Neural cell (in vitro differentiated cells): ENCODE results near the gene PTPN21. TPM values are rescaled to one million over a fixed set of nuclear protein-coding genes. Genes with fewer than 3 reads are reported as not detected.

ENCODE experiments used
- H2AFZ ChIP-seq: fragments of 200-600, 300-800 bp; sonication (generic), shearing (Covaris generic); 2 replicates; pipeline ENCODE4 v1.6.0; 2014; ENCODE audit warnings: low read depth, mild to moderate bottlenecking, antibody characterized with exemption, low read length, moderate library complexity
- H3F3A ChIP-seq: fragments of 200-600 bp; shearing (Covaris generic); 2 replicates; pipeline ENCODE4 v1.6.1; 2016; ENCODE audit warnings: mild to moderate bottlenecking, moderate library complexity, mixed read lengths, antibody characterized with exemption, low read length; ENCODE audit not compliant: insufficient read depth, poor library complexity, severe bottlenecking
- H3K27ac ChIP-seq: fragments of 200-600, 300-800 bp; sonication (generic), shearing (Covaris generic); 2 replicates; pipeline ENCODE4 v1.5.1; 2014; ENCODE audit warnings: mild to moderate bottlenecking, low read length, moderate library complexity
- H3K27me3 ChIP-seq: fragments of 300-800, 200-600 bp; sonication (generic), shearing (Covaris generic); 2 replicates; pipeline ENCODE4 v1.6.0; 2014; ENCODE audit warnings: mild to moderate bottlenecking, low read depth, low read length, moderate library complexity; ENCODE audit not compliant: insufficient read depth
- H3K36me3 ChIP-seq: fragments of 300-800, 200-600 bp; sonication (generic), shearing (Covaris generic); 2 replicates; pipeline ENCODE4 v1.5.1; 2014; ENCODE audit warnings: mild to moderate bottlenecking, antibody characterized with exemption, low read length, moderate library complexity; ENCODE audit not compliant: insufficient read depth
- H3K4me2 ChIP-seq: fragments of 300-800, 200-600 bp; sonication (generic), shearing (Covaris generic); 2 replicates; pipeline ENCODE4 v1.6.0; 2014; ENCODE audit warnings: mild to moderate bottlenecking, low read length
- H3K4me3 ChIP-seq: fragments of 300-800, 200-600 bp; sonication (generic), shearing (Covaris generic); 2 replicates; pipeline ENCODE4 v1.5.1; 2014; ENCODE audit warnings: mild to moderate bottlenecking, low read length, moderate library complexity
- H3K79me2 ChIP-seq: fragments of 200-600 bp; shearing (Covaris generic); replicated peaks from 2 replicates; pipeline ENCODE4 v1.6.0; 2014; ENCODE audit warnings: mild to moderate bottlenecking, low read length, moderate library complexity; ENCODE audit not compliant: insufficient read depth
- H3K9ac ChIP-seq: fragments of 300-800, 200-600 bp; sonication (generic), shearing (Covaris generic); 2 replicates; pipeline ENCODE4 v1.6.1; 2016; ENCODE audit warnings: mild to moderate bottlenecking, low read length, mixed read lengths
- H3K9me2 ChIP-seq: fragments of 200-600 bp; shearing (Covaris generic); 2 replicates; pipeline ENCODE4 v1.6.1; 2016; ENCODE audit warnings: mild to moderate bottlenecking, low read length, mixed read lengths; ENCODE audit not compliant: insufficient read depth
- H3K9me3 ChIP-seq: fragments of 200-600, 300-800 bp; sonication (generic), shearing (Covaris generic); 2 replicates; pipeline ENCODE4 v1.6.1; 2016; ENCODE audit warnings: mild to moderate bottlenecking, mixed run types, low read length, moderate library complexity, mixed read lengths
- H4K20me1 ChIP-seq: fragments of 200-600 bp; shearing (Covaris generic); 2 replicates; pipeline ENCODE4 v1.6.1; 2016; ENCODE audit warnings: mild to moderate bottlenecking, mixed run types; ENCODE audit not compliant: insufficient read depth
- CTCF ChIP-seq: fragments of 450-650 bp; IDR thresholded peaks from 2 replicates; pipeline ENCODE4 v1.5.1; 2014; ENCODE audit warnings: antibody characterized with exemption, mild to moderate bottlenecking, moderate library complexity; ENCODE audit not compliant: poor library complexity, severe bottlenecking
- EP300 ChIP-seq: fragments of 450-650 bp; conservative IDR thresholded peaks from 2 replicates; pipeline ENCODE4 v1.6.1; 2014; ENCODE audit warnings: antibody characterized with exemption, mild to moderate bottlenecking, moderate library complexity; ENCODE audit not compliant: poor library complexity, severe bottlenecking
- EZH2 ChIP-seq: fragments of 200-600, 300-800 bp; shearing (Covaris generic), sonication (generic); IDR thresholded peaks from 2 replicates; pipeline ENCODE4 v1.6.1; 2014; ENCODE audit warnings: antibody characterized with exemption, low read length, borderline replicate concordance, mild to moderate bottlenecking; ENCODE audit not compliant: insufficient read depth, poor library complexity, severe bottlenecking
- MXI1 ChIP-seq: fragments of 450-650 bp; conservative IDR thresholded peaks from 2 replicates; pipeline ENCODE4 v1.6.1; 2014; ENCODE audit warnings: antibody characterized with exemption, mild to moderate bottlenecking; ENCODE audit not compliant: poor library complexity, severe bottlenecking
- POLR2AphosphoS5 ChIP-seq: IDR thresholded peaks from 2 replicates; pipeline ENCODE4 v1.6.1; 2012
- RAD21 ChIP-seq: fragments of 450-650 bp; conservative IDR thresholded peaks from 2 replicates; pipeline ENCODE4 v1.6.1; 2014; ENCODE audit warnings: antibody characterized with exemption, mild to moderate bottlenecking, moderate library complexity
- REST ChIP-seq: IDR thresholded peaks from 2 replicates; pipeline ENCODE4 v1.6.1; 2012; ENCODE audit warnings: borderline replicate concordance
- SMC3 ChIP-seq: fragments of 450-650 bp; conservative IDR thresholded peaks from 2 replicates; pipeline ENCODE4 v1.6.1; 2014; ENCODE audit warnings: antibody characterized with exemption, mild to moderate bottlenecking, moderate library complexity; ENCODE audit not compliant: poor library complexity
- TAF1 ChIP-seq: IDR thresholded peaks from 2 replicates; pipeline ENCODE4 v1.6.1; 2012; ENCODE audit warnings: low read depth
- polyA plus RNA-seq: library from polyadenylated mRNA; depleted of rRNA; stranded (reverse); fragments of >200 nt; gene quantifications from 2 replicates; pipeline ENCODE4 v1.2.3, GENCODE V29; 2014

Gene PTPN21
- polyA plus RNA-seq, 1 donor from 2014 or later: 4.1 TPM

GRCh38 chr14:88522393-88522792, 32.4 kb downstream of the PTPN21 start:
- no peaks in the 10 kb centered on the region for H3K9me2 ChIP-seq
- H3K9ac ChIP-seq: no peak overlapping the region
- no peaks in the 10 kb centered on the region for H4K20me1 ChIP-seq
- no peak overlapping the region for H3K4me2 ChIP-seq
- no peak overlapping the region for H2AFZ ChIP-seq
- H3F3A ChIP-seq: no peaks in the 10 kb centered on the region
- no peaks in the 10 kb centered on the region for H3K9me3 ChIP-seq
- no peak overlapping the region for H3K27ac ChIP-seq
- no peak for TF ChIP-seq EZH2
- no peak for TF ChIP-seq RAD21
- no peak for TF ChIP-seq MXI1
- TF ChIP-seq TAF1: no peak
- TF ChIP-seq EP300: no peak
- no peak for TF ChIP-seq CTCF
- TF ChIP-seq SMC3: no peak
- TF ChIP-seq POLR2AphosphoS5: no peak
- no peak for TF ChIP-seq REST
- no peak overlapping the region for H3K4me3 ChIP-seq
- no peaks in the 10 kb centered on the region for H3K36me3 ChIP-seq
- no peaks in the 10 kb centered on the region for H3K27me3 ChIP-seq
- H3K79me2 ChIP-seq: no peaks in the 10 kb centered on the region

- Histone ChIP-seq H3K4me3 (no peak overlapping the region), H3K79me2 (no peaks in the 10 kb centered on the region), H3K36me3 (no peaks in the 10 kb centered on the region), H4K20me1 (no peaks in the 10 kb centered on the region), H3F3A (no peaks in the 10 kb centered on the region), H3K9me3 (no peaks in the 10 kb centered on the region), H3K27ac (no peak overlapping the region), H2AFZ (no peak overlapping the region), H3K27me3 (no peaks in the 10 kb centered on the region), H3K9ac (no peak overlapping the region), H3K4me2 (no peak overlapping the region), H3K9me2 (no peaks in the 10 kb centered on the region)
- TF ChIP-seq TAF1: no peak
- no peak for TF ChIP-seq REST
- TF ChIP-seq CTCF: no peak
- no peak for TF ChIP-seq POLR2AphosphoS5
Measured at GRCh38 chr14:88521818-88522217, 33.0 kb downstream of the PTPN21 start.
